ENCODE data around the gene CNIH1.
"Not testable (repeated sequence)": the region's sequence is repeated elsewhere in the genome, so short reads cannot be mapped to it uniquely, and the experiment has no call there.

The CNIH1 gene

DNA sequence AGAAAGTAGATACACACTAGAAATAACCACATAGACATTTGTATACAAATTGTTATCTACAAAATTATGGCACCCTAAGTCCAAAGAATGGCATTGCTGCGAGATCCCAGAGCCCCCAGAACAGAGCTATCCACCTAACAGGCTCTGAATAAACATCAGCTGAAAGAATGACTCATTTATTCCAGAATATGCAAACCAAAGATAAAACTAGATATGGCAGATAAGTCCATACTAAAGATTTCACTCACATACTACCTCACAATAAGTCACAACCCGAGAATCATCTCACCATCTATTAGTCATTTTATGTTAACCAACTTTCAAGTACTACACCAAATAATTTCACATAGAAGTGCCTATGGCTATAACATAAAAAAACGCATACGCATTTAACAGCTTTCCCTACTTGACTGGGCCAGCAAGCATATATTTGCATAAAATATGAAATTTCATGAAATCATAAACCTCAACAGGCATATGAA lies 5.6 kb downstream of the CNIH1 start:
- in situ Hi-C loops (cut with MboI; ENCODE audit: low sequenced_read_pairs): no loop called here

- in situ Hi-C loops (cut with MboI; ENCODE audit: low sequenced_read_pairs): no loop called here
These were observed 12.6 kb downstream of the CNIH1 start for GRCh38 chr14:54428527-54428926.

- in situ Hi-C loops (cut with MboI; ENCODE audit: low sequenced_read_pairs): no loop called here
These were observed 13.3 kb downstream of the CNIH1 start for GRCh38 chr14:54427871-54428270.

- in situ Hi-C loops (cut with MboI; ENCODE audit: low sequenced_read_pairs): no loop called here
These were observed 15.5 kb downstream of the CNIH1 start for GRCh38 chr14:54425537-54426274.

DNA sequence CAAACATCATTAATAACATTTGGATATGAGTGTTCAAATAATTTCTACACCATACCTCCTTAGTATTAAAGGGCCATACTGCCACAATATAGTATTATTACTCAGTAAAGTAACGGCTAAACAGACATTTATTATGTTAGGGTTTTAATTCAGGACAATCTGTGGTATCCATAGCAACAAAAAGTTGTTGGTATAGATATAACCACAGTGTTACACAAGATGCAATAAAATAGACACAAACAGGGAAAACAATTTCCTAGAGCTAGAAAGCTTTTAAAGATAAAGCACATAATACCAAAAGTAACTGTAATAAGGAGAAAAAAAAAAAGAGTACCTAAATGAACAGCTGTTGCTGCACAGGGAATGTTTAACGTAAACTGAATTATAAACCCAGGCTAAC lies 16.1 kb downstream of the CNIH1 start:
- in situ Hi-C loops (cut with MboI; ENCODE audit: low sequenced_read_pairs): no loop called here

- in situ Hi-C loops (cut with MboI; ENCODE audit: low sequenced_read_pairs): no loop called here
These were observed 16.7 kb downstream of the CNIH1 start for GRCh38 chr14:54424479-54424901.

DNA sequence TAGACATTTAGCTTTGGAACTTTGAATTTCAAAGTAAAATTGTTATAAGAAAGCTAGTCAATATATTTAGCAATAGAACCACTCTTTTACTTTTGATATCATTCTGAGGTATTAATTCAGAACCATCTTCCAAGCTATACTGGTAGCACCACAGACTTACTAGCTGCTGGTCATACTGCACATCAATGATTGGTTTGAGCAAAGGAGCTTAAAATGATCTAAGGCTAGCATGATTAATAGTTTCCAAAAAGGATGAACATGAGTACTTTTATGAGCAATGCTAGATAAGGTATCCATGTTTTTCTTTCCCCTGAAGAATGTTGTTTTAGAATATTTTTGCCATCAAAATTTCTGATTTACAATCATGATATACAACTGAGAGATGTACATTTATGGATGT lies 17.2 kb downstream of the CNIH1 start:
- in situ Hi-C loops (cut with MboI; ENCODE audit: low sequenced_read_pairs): no loop called here

DNA sequence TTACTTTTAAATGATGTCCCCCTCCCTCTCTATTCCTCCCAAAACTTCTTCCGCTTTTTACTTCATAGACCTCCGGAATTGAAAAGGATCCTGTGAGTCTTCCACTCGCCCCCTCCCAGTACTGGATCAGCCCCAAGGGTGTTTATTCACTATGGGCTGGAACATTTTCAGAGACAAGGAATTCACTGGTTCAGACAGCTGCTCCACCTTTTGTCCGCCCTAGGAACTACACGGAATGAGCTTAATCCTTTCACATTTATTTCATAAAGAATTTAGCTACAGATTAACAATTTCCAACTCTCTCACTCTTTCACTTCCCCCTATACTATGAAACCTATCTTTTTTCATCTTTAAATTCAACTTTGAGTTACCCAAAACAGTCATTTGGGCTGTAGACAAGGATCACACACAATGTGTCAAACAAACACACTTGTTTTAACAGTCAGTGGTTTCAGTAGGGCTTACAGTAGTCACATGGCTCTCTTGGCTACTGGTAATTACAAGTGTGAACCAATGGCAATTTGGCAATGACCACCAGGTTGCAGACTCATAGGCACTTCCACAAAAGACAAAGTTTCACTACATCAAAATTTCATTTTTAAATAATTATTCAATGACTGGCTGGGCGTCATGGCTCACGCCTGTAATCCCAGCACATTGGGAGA lies 20.6 kb downstream of the CNIH1 start:
- in situ Hi-C loops (cut with MboI; ENCODE audit: low sequenced_read_pairs): no loop called here

DNA sequence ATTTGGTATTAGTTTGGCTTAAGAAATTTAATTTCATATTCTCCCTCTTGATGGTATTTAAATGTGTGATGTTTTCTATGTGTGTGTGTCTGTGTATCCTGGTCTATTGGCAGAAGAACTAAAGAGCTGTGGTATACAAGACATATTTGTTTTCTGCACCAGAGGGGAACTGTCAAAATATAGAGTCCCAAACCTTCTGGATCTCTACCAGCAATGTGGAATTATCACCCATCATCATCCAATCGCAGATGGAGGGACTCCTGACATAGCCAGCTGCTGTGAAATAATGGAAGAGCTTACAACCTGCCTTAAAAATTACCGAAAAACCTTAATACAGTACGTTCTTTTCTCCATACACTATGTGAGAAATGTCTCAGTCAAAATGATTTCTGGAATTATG lies 29.8 kb downstream of the CNIH1 start:
- in situ Hi-C loops (cut with MboI; ENCODE audit: low sequenced_read_pairs): no loop called here

GRCh38 chr14:54410215-54410614 lies 31.0 kb downstream of the CNIH1 start:
- in situ Hi-C loops (cut with MboI; ENCODE audit: low sequenced_read_pairs): no loop called here

- in situ Hi-C loops (cut with MboI; ENCODE audit: low sequenced_read_pairs): not testable (repeated sequence)
These were observed 37.7 kb downstream of the CNIH1 start for GRCh38 chr14:54403401-54404005.

DNA sequence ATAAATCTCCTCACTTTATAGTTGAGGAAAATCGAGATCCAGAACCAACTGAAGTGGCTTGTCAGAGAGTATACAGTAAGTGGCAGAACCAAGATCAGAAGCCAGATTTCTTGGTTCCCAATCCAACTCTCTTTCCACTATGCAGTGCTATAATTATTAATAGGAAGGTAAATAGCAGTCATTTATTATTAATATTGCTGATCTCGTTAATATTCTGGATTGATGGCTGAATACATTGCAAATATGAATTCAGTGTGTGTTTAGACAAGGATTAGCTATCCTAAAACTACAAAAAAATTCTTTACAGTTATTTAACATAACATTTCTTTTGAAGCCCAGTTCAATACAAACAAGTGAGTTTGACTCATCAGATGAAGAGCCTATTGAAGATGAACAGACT lies 41.6 kb downstream of the CNIH1 start:
- in situ Hi-C loops (cut with MboI; ENCODE audit: low sequenced_read_pairs): no loop called here

DNA sequence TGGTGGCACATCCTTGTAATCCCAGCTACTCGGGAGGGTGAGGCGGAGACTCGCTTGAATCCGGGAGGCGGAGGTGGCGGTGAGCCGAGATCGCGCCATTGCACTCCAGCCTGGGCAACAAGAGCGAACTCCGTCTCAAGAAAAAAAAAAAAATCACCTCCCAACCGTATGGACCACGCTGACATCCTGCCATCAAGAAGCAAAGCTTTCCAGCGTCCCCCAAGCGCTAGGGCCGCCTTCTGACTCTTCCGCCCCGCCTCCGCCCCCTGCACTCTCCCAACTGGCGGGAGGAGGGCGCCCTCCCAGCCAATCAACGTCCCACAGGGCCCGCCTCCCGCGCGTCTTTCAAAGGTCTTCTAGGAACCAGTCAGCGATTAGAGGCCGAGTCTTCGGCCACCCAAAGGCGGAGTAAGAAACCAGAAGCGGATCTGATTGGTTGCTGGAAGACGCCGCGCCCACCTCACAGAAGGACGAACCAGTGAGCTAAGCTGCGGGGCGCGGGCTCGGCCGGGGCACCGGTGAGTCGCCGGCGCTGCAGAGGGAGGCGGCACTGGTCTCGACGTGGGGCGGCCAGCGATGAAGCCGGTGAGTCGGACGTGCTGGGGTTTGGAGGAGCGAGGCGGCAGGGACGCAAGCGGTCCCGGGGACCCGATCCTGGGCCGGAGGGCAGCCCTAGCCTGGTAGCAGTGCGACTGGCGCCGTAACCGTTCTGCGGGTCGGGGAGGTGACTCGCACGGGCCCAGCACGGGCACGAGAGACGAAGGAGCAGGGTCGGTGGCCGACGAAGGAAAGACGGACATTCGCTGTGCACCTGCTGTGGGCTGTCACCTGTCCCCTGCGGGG lies 44.5 kb downstream of the CNIH1 start, which contains the start of gene CDKN3:
Gene CDKN3, plus strand, starts transcription at position 515 of the 843 bp plus-strand sequence. Its CDS starts 62 bp downstream, at position 577.
- in situ Hi-C loops (cut with MboI; ENCODE audit: low sequenced_read_pairs): no loop called here

GRCh38 chr14:54396183-54396492 lies 45.0 kb downstream of the CNIH1 start:
- in situ Hi-C loops (cut with MboI; ENCODE audit: low sequenced_read_pairs): no loop called here

DNA sequence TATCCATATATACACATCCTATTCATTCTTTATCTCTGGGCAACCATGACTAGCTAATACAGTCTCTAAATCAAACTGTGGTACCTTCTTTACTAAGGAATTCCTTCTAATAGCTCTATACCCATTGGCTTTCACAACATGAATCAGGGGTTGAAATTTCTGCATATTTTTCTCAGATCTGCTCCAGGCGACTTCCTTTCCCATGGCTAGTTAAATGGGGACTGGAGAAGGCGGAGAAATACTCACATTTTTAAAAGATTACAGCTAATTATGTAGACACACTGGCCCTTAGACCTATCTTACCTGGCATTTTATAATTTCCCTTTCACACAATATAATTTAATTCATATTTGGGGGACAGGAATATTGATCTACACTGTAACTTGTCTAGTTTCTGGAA lies 45.5 kb downstream of the CNIH1 start:
- in situ Hi-C loops (cut with MboI; ENCODE audit: low sequenced_read_pairs): no loop called here

GRCh38 chr14:54395284-54395683 lies 45.9 kb downstream of the CNIH1 start:
- in situ Hi-C loops (cut with MboI; ENCODE audit: low sequenced_read_pairs): no loop called here

DNA sequence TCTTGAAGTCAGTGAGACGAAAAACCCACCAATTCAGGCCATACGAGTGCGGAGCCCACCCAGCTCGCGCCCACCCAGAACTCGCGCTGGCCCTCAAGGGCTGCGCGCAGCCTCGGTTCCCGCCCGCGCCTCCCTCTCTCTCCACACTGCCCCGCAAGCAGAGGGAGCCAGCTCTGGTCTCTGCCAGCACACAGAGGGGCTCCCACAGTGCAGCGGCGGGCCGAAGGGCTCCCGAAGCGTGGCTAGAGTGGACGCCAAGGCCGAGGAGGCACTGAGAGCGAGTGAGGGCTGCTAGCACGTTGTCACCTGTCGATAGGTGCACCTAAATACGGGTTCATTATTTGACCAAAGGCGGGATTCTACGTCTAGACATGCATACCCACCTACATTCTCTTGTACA lies 46.6 kb downstream of the CNIH1 start:
- in situ Hi-C loops (cut with MboI; ENCODE audit: low sequenced_read_pairs): no loop called here

DNA sequence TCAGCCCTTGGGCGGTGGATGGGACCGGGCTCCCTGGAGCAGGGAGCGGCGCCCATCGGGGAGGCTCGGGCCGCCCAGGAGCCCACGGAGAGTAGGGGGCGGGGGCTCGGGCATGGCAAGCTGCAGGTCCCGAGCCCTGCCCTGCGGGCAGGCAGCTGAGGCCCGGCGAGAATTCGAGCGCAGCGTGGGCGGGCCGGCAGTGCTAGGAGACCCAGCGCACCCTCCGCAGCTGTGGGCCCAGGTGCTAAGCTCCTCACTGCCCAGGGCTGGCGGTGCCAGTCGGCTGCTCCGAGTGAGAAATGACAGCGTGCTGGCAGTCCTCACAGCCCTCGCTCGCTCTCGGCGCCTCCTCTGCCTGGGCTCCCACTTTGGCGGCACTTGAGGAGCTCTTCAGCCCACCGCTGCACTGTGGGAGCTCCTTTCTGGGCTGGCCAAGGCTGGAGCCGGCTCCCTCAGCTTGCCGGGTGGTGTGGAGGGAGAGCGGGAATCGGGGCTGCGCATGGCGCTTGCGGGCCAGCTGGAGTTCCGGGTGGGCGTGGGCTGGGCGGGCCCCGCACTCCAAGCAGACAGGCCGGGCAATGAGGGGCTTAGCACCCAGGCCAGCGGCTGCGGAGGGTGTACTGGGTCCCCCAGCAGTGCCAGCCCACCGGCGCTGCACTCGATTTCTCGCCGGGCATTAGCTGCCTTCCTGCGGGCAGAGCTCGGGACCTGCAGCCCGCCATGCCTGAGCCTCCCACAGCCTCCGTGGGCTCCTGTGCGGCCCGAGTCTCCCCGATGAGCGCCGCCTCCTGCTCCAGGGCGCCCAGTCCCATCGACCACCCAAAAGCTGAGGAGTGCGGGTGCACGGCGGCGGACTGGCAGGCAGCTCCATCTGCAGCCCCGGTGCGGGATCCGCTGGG lies 47.9 kb downstream of the CNIH1 start:
- in situ Hi-C loops (cut with MboI; ENCODE audit: low sequenced_read_pairs): not testable (repeated sequence)

DNA sequence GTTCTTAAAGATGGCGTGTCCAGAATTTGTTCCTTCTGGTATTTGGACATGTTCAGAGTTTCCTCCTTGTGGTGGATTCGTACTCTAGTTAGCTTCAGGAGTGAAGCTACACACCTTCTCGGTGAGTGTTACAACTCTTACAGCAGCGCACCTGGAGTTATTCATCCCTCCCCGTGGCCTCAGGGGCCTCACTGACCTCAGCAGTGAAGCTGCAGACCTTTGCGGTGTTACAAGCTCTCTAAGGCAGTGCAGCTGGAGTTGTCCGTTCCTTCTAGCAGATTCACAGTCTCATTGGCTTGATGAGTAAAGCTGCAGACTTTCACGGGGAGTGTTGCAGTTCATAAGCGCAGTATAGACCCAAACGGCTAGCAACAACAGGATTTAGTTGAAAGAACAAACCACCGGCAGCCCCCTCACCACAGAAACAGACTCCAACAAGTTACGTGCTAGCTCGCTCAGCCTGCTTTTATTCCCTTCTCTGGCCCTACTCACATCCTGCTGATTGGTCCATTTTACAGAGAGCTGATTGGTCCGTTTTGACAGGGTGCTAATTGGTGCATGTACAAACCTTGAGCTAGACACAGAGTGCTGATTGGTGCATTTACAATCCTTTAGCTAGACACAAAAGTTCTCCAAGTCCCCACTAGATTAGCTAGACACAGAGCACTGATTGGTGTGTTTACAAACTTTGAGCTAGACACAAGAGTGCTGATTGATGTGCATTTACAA lies 48.9 kb downstream of the CNIH1 start:
- in situ Hi-C loops (cut with MboI; ENCODE audit: low sequenced_read_pairs): no loop called here

DNA sequence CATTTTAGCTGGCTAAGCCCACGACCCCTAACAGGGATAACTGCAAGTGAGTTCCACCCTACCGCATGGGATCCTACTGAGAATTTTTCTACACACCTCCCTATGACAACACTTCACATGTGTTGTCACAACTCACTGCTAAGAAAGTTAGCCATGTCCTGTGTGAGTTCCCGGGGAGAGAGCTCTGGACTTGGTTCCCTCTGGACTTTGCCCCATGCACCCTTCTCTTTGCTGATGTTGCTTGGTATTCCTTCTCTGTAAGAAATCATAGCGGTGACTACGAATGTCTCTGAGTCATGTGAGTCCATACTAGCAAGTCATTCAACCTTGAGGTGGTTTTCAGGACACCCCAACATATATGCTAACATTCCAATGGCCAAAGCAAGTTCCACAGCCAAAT lies 53.8 kb downstream of the CNIH1 start:
- in situ Hi-C loops (cut with MboI; ENCODE audit: low sequenced_read_pairs): no loop called here

Measured in HL-60/S4 treated with retinoic acid at 250 ng/mL for 4 days and 3 days (cell line).